ENCODE results near the gene VRTN. TPM values are rescaled to one million over a fixed set of nuclear protein-coding genes. Genes with fewer than 3 reads are reported as not detected.
A peak's percentile ranks its signal among the peaks of the same experiment; 100 is the strongest.

The VRTN gene
- total RNA-seq, 1 donor from 2014 or later: not detected

DNA sequence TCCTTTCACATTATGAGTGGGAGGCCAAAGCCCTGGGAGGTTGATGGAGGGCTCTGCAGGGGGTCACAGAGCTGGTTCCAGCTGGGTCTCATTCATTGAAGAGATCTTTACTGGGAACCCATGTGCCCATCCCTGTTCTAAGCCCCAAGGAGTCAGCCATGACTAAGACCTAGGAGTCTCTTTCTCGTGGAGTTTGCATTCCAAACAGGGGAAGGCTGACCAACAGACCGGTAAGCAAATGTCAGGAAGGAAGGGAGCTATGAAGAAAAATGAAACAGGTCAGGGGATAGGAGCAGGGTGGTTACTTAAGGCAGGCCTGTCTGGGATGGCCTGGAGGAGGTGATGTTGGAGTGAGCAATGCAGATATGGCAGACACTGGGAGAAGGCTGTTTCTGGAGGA lies 46.3 kb downstream of the VRTN start:
- DNase-seq (ENCODE audit: low read depth in 2 of 2): no peak

DNA sequence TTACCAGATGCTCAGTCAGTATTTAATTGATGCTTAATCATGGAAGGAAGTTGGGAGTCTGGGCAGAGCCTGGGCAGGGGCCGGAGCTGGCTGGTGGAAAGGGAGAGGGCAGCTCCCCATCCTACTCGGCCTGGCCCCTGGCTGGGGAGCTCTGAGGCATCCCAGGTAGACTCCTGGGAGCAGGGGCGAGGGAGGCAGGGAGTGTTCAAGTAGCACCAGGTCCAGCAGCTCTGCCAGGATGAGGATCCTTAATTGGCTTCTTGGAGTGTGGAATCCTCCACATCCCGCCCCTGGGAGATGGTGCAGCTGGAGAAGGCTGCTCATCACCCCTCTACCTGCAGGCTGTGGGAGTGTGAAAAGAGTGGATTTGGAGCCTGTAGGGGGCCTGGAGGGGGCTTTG lies 46.8 kb downstream of the VRTN start:
- no peak for DNase-seq (ENCODE audit: low read depth in 2 of 2)

DNA sequence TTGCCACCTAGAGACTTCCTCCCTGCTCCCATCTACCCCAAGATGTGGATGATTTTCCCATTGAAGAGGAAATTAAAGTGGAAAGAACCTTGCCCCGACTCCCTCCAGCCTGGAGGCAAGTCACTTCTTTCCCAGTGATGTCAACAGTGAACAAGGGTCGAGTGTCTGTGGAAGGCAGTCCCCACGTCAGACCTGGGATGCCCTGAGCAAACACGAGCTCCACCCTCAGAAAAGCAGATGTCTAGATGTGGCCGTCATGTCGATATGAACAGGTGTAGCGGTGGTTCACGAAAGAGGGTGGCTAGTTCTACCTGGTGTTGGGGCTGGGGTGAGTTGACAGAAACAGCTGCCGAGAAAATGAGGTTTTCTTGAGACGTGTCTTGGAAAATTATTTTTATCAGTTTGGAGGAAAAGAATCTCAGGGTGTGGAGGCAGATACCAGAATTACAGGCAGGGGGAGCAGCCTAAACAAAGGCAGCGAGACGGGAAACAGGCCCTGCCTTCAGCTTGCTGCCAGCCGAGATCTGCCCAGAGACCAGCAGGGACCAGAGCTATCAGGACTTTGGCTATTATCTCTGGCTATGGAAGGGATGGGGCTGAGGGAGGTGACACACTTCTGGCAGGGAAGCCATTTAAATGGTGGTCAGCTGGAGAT lies 51.9 kb downstream of the VRTN start:
- DNase-seq (ENCODE audit: low read depth in 2 of 2): no peak

DNA sequence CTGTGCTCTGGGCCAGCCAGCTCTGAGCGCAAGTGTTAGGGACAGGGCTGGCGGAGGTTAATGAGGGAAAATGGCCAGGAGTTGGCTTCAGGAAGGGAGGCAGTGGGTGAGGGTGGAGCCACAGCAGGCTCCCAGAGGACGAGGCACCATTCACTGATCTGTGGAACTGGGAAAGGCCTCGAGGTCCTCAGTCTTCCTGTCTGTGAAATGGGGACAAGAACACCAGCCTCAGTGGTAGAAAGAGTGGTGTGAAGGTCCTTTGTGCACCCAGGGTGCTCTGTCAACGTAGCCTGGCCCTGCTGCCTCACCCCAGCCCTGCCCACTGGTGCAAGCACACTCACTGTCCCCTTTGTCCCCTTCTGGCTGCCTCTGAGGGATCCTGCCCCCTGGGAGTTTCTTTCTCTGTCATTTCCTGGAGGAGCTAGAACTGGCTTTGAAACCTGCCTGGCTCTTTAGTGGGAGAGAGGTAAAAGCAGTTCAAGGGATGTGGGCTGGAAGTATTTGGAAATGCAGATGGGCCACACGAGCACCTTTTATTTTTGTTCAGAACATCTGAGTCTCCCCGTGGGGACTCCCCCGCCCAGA lies 52.7 kb downstream of the VRTN start:
- DNase-seq (ENCODE audit: low read depth in 2 of 2): no peak

DNA sequence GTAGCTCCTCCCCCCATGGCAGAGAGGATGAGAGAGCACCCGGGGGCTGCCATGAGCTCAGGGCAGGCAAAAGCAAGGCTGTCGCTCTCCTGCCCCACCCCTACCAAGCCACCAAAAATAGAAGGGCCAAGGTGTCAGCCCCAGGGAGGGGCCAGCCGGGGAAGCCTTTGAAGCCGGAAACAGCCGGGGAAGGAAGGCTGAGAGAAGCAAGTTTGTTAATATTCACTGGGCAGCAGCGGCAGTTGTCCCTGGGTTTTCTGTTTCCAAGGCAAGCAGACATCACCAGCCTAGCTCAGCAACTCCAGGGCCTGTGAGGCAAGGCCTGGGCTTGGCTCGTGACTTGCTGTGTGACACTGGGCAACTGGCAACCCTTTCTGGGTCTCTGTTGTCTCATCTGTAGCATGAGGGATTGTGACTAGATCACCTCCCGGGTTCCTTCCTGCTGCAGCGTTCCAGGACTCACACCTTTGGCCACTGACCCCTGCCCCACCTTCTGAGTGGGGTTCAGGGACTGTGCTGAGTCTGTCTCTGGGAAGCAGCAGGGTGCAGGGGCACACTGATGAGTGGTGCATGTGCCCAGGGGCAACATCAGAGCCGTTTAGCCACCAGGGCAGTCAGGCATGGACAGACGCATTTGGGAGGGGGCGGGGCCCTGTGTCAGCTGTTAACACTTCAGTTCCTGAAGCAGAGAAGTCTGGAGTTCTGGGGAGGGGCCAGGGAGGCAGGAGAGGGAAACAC lies 53.4 kb downstream of the VRTN start:
- peak in 1 of 2 donors; percentile 5 for DNase-seq (ENCODE audit: low read depth in 2 of 2)

DNA sequence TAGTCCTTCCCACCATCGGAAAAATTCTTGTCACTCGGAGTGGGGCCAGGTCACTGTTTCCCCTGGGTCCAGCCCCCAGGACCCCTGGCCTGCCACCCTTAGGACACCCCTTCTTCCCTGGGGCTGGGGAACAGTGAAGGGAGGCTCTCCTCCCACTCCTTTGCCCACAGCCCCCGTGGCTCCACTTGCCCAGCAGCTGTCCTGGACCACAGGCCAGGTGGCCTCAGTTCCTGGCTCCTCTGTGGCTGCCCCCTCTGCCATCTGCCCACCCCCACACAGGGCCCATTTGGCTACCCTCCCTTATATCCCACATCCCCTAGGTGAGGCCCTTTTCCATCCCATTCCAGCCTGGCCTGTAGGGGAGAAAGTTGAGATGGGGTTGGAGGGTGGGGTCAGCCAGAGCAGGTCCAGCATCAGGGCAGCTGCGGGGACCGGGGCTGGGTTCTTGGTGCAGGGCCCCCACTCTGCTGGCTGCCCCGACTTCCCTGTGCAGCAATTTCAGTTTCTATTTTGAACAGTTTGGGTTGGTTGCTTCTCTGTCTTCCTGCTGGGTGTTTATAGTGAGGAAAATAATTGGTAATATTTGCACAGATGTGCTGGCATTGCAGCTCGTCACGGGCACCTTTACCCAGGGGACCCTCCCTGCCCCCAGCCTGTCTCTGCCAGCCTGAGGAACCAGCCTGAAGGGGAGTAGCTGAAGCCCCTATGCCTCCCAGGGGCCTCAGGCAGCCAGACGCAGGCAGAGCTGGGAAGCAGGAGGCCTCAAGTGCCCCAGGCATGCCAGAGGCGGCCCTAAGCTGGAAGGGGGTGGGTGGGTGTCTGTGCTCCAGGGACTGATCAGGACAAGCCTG lies 54.4 kb downstream of the VRTN start:
- DNase-seq (ENCODE audit: low read depth in 2 of 2): no peak

DNA sequence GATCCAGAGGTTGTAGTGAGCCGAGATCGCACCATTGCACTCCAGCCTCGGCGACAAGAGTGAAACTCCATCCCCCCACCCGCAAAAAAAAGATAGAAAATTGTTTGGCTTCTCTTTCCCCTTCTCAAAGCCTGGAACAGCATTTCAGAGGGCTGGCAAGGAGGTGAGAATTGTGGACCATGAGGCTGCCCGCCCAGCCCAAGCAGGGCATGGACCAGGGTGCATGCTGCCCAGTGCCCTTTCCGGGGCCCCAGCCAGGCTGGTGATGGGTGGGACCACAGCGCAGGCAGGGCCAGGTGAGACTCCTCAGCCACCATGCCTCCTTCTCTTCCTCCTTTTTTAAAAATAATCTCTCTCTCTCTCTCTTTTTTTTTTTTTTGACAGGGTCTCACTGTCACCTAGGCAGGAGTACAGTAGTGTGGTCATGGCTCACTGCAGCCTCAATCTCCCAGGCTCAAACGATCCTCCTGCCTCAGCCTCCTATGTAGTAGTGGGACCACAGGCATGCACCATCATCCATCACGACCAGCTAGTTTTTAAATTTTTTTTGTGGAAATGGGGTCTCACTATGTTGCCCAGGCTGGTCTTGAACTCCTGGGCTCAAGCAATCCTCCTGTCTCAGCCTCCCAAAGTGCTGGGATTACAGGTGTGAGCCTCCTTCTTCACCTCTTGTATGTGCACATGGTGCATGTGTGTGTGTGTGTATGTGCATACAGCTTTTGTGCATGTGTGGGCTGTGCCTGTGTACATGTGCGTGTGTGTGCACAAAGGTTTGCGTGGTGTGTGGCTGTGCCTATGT lies 55.5 kb downstream of the VRTN start:
- no peak for DNase-seq (ENCODE audit: low read depth in 2 of 2)

DNA sequence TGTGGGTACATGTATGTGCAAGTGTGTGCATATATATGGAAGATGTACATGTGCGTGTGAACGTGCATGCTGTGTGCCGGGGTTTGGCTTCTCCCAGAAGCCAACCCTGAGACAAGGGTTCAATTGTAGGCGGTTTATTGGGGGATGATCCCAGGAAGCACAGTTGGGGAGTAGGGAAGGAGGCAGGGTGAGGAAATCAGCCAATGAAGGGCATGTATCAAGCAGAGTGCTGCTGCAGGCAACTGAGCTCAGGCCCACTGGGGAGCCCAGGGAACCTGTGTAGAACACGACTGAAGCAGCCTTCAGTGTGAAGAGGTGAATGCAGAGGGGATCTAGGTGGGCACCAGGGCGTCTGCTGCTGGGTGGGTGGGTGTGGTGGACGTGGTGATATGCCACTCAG lies 56.2 kb downstream of the VRTN start:
- no peak for DNase-seq (ENCODE audit: low read depth in 2 of 2)

DNA sequence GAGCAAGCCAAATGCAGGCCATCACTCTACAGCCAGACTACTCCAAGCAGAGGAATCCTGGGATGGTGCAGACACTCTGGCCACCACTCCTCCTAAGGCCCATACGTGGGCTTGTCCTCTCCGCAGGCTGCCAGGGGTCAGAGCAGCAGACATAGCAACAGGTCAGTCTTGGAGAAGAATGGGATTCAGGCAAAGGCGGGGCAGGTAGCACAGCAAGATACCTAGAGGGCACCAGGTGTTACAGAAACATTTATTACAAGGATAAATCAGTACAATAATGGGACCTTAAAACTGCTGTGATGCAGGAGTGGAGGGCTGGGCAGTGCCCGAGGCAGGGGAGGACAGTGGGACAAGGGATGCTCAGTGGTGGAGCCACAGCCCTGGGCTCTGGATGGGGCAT lies 57.4 kb downstream of the VRTN start:
- no peak for DNase-seq (ENCODE audit: low read depth in 2 of 2)

DNA sequence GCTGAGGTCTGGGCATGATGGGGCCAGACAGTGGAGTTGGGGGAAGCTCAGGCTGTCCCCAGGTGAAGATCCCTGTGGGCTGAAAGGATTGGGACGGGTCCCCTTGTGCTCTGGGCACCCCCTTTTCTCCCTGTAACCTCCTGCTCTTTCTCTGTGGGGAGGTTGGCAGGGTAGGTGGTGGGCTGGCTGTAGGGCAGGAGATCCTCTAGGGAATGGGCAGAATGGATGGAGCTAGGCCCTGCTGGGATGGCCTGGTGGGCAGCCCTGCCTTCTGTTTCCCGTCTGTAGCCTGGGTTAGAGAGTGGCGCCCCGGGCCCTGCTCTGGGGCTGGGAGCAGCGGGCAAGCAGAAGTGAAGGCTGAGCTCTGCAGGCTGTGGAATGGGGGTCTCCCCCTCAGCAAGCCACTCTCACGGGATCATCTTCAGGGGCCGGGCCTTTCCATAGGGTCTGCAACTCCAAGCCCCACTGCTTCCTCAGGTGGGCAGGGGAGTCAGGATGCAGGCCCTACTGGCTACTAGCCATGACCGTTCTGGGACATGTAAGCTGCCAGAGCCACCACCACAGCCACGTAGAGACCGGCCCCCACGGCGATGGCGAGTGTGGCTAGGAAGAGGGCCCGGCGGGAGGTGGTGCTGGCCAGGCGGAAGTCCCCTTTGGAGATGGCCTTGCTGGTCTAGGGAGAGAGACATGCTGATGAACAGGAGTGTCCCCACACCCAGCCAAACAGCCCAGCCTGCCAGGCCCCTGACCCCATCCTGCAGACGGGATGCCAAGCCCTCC lies 58.9 kb downstream of the VRTN start:
- DNase-seq (ENCODE audit: low read depth in 2 of 2): no peak

DNA sequence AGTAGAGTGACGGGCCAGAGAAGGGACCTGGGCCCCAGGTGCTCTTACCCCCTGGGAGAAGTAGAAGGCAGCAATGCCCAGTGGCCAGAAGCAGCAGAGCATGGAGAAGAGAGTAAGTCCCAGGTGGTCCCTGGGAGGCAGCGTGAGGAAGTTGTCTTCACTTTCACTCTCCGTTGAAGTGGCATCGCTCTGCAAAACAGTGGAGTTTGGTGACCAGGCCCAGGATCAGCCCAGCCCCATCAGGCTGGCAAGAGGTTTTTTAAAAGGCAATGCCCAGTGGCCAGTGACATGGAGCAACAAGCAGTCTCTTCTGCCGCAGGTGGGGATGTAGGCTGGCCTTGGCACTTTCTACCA lies 59.5 kb downstream of the VRTN start:
- no peak for DNase-seq (ENCODE audit: low read depth in 2 of 2)

DNA sequence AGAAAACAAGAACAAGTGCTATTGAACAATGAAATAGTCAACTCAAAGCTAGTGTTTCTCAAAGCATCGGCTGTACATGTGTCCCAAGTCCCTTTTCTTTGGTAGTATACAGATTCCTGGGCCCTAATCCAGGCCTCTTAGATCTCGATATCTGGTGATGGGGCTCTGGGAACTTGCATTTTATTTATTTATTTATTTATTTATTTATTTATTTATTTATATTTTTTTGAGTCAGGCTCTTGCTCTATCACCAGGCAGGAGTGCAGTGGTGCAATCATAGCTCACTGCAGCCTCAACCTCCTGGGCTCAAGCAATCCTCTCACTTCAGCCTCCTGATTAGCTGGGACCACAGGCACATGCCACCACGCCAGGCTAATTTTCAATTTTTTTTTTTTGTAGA lies 60.6 kb downstream of the VRTN start:
- DNase-seq (ENCODE audit: low read depth in 2 of 2): no peak

DNA sequence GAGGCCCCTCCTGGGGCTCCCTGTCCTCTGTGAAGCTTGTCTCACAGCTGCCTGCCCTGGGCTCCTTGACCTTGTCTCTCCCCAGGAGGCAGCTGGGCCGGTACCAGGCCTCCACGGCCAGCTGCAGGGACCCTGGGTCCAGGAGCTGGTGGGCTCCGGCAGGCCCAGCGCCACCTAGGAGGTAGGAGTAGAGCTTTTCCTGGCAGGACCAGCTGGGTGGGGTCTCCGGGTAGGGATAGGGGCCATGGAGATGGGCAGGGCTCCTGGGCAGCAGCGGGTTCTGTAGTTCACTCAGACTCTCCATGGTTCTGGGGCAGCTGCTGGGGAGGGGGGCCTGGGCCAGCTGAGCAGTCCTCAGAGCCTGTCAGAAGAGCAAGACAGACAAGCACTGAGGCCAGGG lies 61.2 kb downstream of the VRTN start:
- DNase-seq (ENCODE audit: low read depth in 2 of 2): no peak

Other genes starting within 250 kb of the VRTN start
- gene VSX2, start 109.0 kb upstream of the VRTN start, total RNA-seq: not detected in 2 replicates
- gene ABCD4, start 45.5 kb upstream of the VRTN start, total RNA-seq: 32.5 and 51.2 TPM in 2 replicates
- not detected in 2 replicates for gene SYNDIG1L, start 77.7 kb downstream of the VRTN start, total RNA-seq
- gene NPC2, start 144.8 kb downstream of the VRTN start, total RNA-seq: 153 and 244 TPM in 2 replicates
- gene ISCA2, start 145.3 kb downstream of the VRTN start, total RNA-seq: 8.5 and 9.2 TPM in 2 replicates